Hepatocyte (in vitro differentiated cells): ENCODE data around the gene PDE4B. TPM values are rescaled to one million over a fixed set of nuclear protein-coding genes. Genes with fewer than 3 reads are reported as not detected.
A peak's percentile ranks its signal among the peaks of the same experiment; 100 is the strongest.

Experiments used
- DNase-seq: peaks from one replicate; pipeline ENCODE4 v3.0.0-alpha.2; 2016; ENCODE audit warnings: low spot score
- H2AFZ ChIP-seq: fragments of 200-600 bp; sonication (generic); 2 replicates; pipeline ENCODE4 v1.6.0; 2016; ENCODE audit warnings: antibody characterized with exemption, mild to moderate bottlenecking
- H3K27ac ChIP-seq: fragments of 200-600 bp; sonication (generic); 2 replicates; pipeline ENCODE4 v1.5.1; 2016; ENCODE audit warnings: mild to moderate bottlenecking
- H3K27me3 ChIP-seq: fragments of 200-600 bp; sonication (generic); 2 replicates; pipeline ENCODE4 v1.6.1; 2016
- H3K36me3 ChIP-seq: fragments of 200-600 bp; sonication (generic); replicated peaks from 2 replicates; pipeline ENCODE4 v1.5.1; 2016; ENCODE audit warnings: low read depth; ENCODE audit not compliant: insufficient read depth
- H3K4me1 ChIP-seq: fragments of 200-600 bp; sonication (generic); 2 replicates; pipeline ENCODE4 v1.5.1; 2016; ENCODE audit warnings: mild to moderate bottlenecking, moderate library complexity; ENCODE audit not compliant: insufficient read depth
- H3K4me2 ChIP-seq: fragments of 200-600 bp; sonication (generic); 2 replicates; pipeline ENCODE4 v1.6.0; 2016
- H3K4me3 ChIP-seq: fragments of 200-600 bp; sonication (generic); 2 replicates; pipeline ENCODE4 v1.5.1; 2016; ENCODE audit warnings: mild to moderate bottlenecking
- H3K79me2 ChIP-seq: fragments of 200-600 bp; sonication (generic); 2 replicates; pipeline ENCODE4 v1.6.0; 2017; ENCODE audit warnings: mild to moderate bottlenecking
- H3K9me2 ChIP-seq: fragments of 200-600 bp; sonication (generic); replicated peaks from 2 replicates; pipeline ENCODE4 v1.6.0; 2017; ENCODE audit warnings: mild to moderate bottlenecking; ENCODE audit not compliant: insufficient read depth
- H3K9me3 ChIP-seq: fragments of 200-600 bp; sonication (generic); 2 replicates; pipeline ENCODE4 v1.5.1; 2016; ENCODE audit warnings: low read depth, mild to moderate bottlenecking
- H4K20me1 ChIP-seq: fragments of 200-600 bp; sonication (generic); 2 replicates; pipeline ENCODE4 v1.6.0; 2016; ENCODE audit warnings: mild to moderate bottlenecking; ENCODE audit not compliant: insufficient read depth, poor library complexity, severe bottlenecking
- CTCF ChIP-seq: fragments of 200-600 bp; sonication (generic); IDR thresholded peaks from 2 replicates; pipeline ENCODE4 v1.5.1; 2016; ENCODE audit warnings: antibody characterized with exemption, mild to moderate bottlenecking; ENCODE audit not compliant: poor library complexity
- EZH2 ChIP-seq: fragments of 200-600 bp; sonication (generic); IDR thresholded peaks from 2 replicates; pipeline ENCODE4 v1.6.1; 2016; ENCODE audit warnings: antibody characterized with exemption, mild to moderate bottlenecking, borderline replicate concordance
- EZH2phosphoT487 ChIP-seq: fragments of 200-600 bp; sonication (generic); IDR thresholded peaks from one replicate; pipeline ENCODE4 v1.6.1; 2018; ENCODE audit warnings: antibody characterized with exemption, mild to moderate bottlenecking, low read depth, moderate library complexity; ENCODE audit not compliant: unreplicated experiment, severe bottlenecking
- WGBS: methylation state at CpG from one replicate; pipeline ENCODE4 v1.1.6; 2016; ENCODE audit warnings: low lambda C conversion rate; ENCODE audit errors: missing lambda C conversion rate; 5-methylcytosine and 5-hydroxymethylcytosine counted together
- polyA plus RNA-seq: library from polyadenylated mRNA; unstranded; fragments of >200 nt; fragmentation: Nextera tagmentation; extraction: Ambion mirVana; gene quantifications from 2 replicates; pipeline ENCODE4 v1.2.1, GENCODE V29; 2016
- total RNA-seq: library from RNA; depleted of rRNA; stranded (reverse); fragments of >200 nt; gene quantifications from 2 replicates; pipeline ENCODE4 v1.2.3, GENCODE V29; 2014

PDE4B gene
- total and polyA plus RNA-seq, 2 experiments from 2014 or later: 1.8 to 3.4 TPM

GRCh38 chr1:65992831-65993271, 200.2 kb downstream of the PDE4B start:
- TF ChIP-seq EZH2phosphoT487 (no peak), EZH2 (no peak), CTCF (no peak)
- Histone ChIP-seq H3K9me3 (no peaks in the 10 kb centered on the region), H3K9me2 (no peaks in the 10 kb centered on the region), H3K79me2 (no peaks in the 10 kb centered on the region), H3K36me3 (no peaks in the 10 kb centered on the region), H3K4me1 (no peaks in the 10 kb centered on the region), H2AFZ (no peak overlapping the region), H3K27ac (no peak overlapping the region), H4K20me1 (no peaks in the 10 kb centered on the region), H3K4me3 (no peak overlapping the region), H3K27me3 (no peaks in the 10 kb centered on the region), H3K4me2 (peak overlapping the region; percentile 62)
- 77% methylated on average over 7 of the region's 7 CpGs for WGBS
- DNase-seq: no peak

- TF ChIP-seq CTCF (no peak), EZH2 (no peak), EZH2phosphoT487 (no peak)
- no peaks in the 10 kb centered on the region for H3K4me1 ChIP-seq
- WGBS: 78% methylated on average over 2 of the region's 2 CpGs
- no peak overlapping the region for H3K27ac ChIP-seq
- H3K27me3 ChIP-seq: no peaks in the 10 kb centered on the region
- no peak overlapping the region for H2AFZ ChIP-seq
- no peak for DNase-seq
- no peaks in the 10 kb centered on the region for H4K20me1 ChIP-seq
- H3K4me3 ChIP-seq: no peak overlapping the region
- no peaks in the 10 kb centered on the region for H3K36me3 ChIP-seq
- no peaks in the 10 kb centered on the region for H3K9me3 ChIP-seq
- H3K9me2 ChIP-seq: no peaks in the 10 kb centered on the region
- no peak overlapping the region for H3K4me2 ChIP-seq
- H3K79me2 ChIP-seq: no peaks in the 10 kb centered on the region
Observed at GRCh38 chr1:65994223-65994622, 201.5 kb downstream of the PDE4B start.

GRCh38 chr1:65995336-65995735, 202.6 kb downstream of the PDE4B start:
- Histone ChIP-seq H3K4me2 (no peak overlapping the region), H3K9me2 (no peaks in the 10 kb centered on the region), H2AFZ (no peak overlapping the region), H3K27me3 (no peaks in the 10 kb centered on the region), H3K36me3 (no peaks in the 10 kb centered on the region), H3K4me3 (no peak overlapping the region), H3K27ac (no peak overlapping the region), H4K20me1 (no peaks in the 10 kb centered on the region), H3K4me1 (no peaks in the 10 kb centered on the region), H3K79me2 (no peaks in the 10 kb centered on the region), H3K9me3 (no peaks in the 10 kb centered on the region)
- DNase-seq: no peak
- no peak for TF ChIP-seq CTCF
- TF ChIP-seq EZH2: no peak
- no peak for TF ChIP-seq EZH2phosphoT487
- 59% methylated on average over 6 of the region's 6 CpGs for WGBS

- Histone ChIP-seq H3K4me3 (no peak overlapping the region), H4K20me1 (no peaks in the 10 kb centered on the region), H3K9me2 (no peaks in the 10 kb centered on the region), H3K79me2 (no peaks in the 10 kb centered on the region), H3K36me3 (no peaks in the 10 kb centered on the region), H3K9me3 (no peaks in the 10 kb centered on the region), H3K4me2 (no peak overlapping the region), H2AFZ (no peak overlapping the region), H3K27ac (no peak overlapping the region), H3K27me3 (no peaks in the 10 kb centered on the region), H3K4me1 (no peaks in the 10 kb centered on the region)
- no peak for DNase-seq
- TF ChIP-seq CTCF: no peak
- no peak for TF ChIP-seq EZH2phosphoT487
- no peak for TF ChIP-seq EZH2
Observed at GRCh38 chr1:65995928-65996327, 203.2 kb downstream of the PDE4B start.
